ENCODE results near the gene IGLON5. TPM values are rescaled to one million over a fixed set of nuclear protein-coding genes. Genes with fewer than 3 reads are reported as not detected.

Gene IGLON5
- total RNA-seq, 1 experiment from 2014 or later: 41.2 TPM

- Mint-ChIP-seq H3K27ac (no peak overlapping the region), H3K4me1 (peaks cover 14% of the 10 kb centered on the region), H3K27me3 (ENCODE audit: low read depth) (peaks cover 24% of the 10 kb centered on the region), H3K4me3 (no peak overlapping the region), H3K9me3 (peaks cover 1% of the 10 kb centered on the region; the same call in 1 of the 2 replicates), H3K36me3 (peaks cover 15% of the 10 kb centered on the region)
- ChIA-PET POLR2A (no interaction called here), CTCF (interaction anchor here (0.6 to 1.7 kb wide), 3 partner anchors 29 to 91 kb away, joined by 3 to 4 read pairs (median 3); no protein-coding TSS in a partner anchor)
- no peak for TF ChIP-seq ERG (CRISPR knock-in tag; IDR thresholded peaks at IDR 0.05)
- TF ChIP-seq ETV6 (CRISPR knock-in tag; IDR thresholded peaks at IDR 0.05): no peak
- TF ChIP-seq ZNF512 (CRISPR knock-in tag; IDR thresholded peaks at IDR 0.05; ENCODE audit: borderline replicate concordance): no peak
- no peak for TF ChIP-seq ZNF281 (CRISPR knock-in tag; IDR thresholded peaks at IDR 0.05)
- TF ChIP-seq HMGA2 (CRISPR knock-in tag; IDR thresholded peaks at IDR 0.05): no peak
- no peak for TF ChIP-seq ZNF317 (CRISPR knock-in tag; IDR thresholded peaks at IDR 0.05; ENCODE audit: borderline replicate concordance, low read depth)
- no peak for TF ChIP-seq NFE2L1 (CRISPR knock-in tag; IDR thresholded peaks at IDR 0.05)
- no peak for TF ChIP-seq ELF4 (CRISPR knock-in tag; IDR thresholded peaks at IDR 0.05; ENCODE audit: low read depth)
- TF ChIP-seq IRF2 (CRISPR knock-in tag; IDR thresholded peaks at IDR 0.05; ENCODE audit: borderline replicate concordance, low read depth): no peak
- no peak for TF ChIP-seq FOXP1 (CRISPR knock-in tag; IDR thresholded peaks at IDR 0.05; ENCODE audit: borderline replicate concordance)
- TF ChIP-seq FOXP4 (CRISPR knock-in tag; IDR thresholded peaks at IDR 0.05): no peak
- ATAC-seq: no peak
- DNase-seq (ENCODE audit: low spot score): no peak
Observed at GRCh38 chr19:51325161-51325976, 13.9 kb downstream of the IGLON5 start.

GRCh38 chr19:51326216-51327065, 15.0 kb downstream of the IGLON5 start:
- Mint-ChIP-seq H3K36me3 (peaks cover 25% of the 10 kb centered on the region), H3K4me3 (peak overlapping the region; percentile 70), H3K9me3 (peaks cover 12% of the 10 kb centered on the region), H3K27ac (no peak overlapping the region), H3K4me1 (peaks cover 8% of the 10 kb centered on the region), H3K27me3 (ENCODE audit: low read depth) (peaks cover 26% of the 10 kb centered on the region)
- ChIA-PET CTCF (interaction anchor here (0.7 to 3.4 kb wide), 4 partner anchors 12 to 96 kb away, joined by 3 to 21 read pairs (median 8); no protein-coding TSS in a partner anchor), POLR2A (no interaction called here)
- DNase-seq (ENCODE audit: low spot score) (no peak), ATAC-seq (no peak)
- TF ChIP-seq ZNF512 (CRISPR knock-in tag; IDR thresholded peaks at IDR 0.05; ENCODE audit: borderline replicate concordance) (no peak), ZNF138 (CRISPR knock-in tag; conservative IDR thresholded peaks at IDR 0.05) (no peak), IRF1 (CRISPR knock-in tag; IDR thresholded peaks at IDR 0.05) (no peak)

Data from WTC11 (cell line).